ENCODE measurements around the gene EPB41L2.

DNA sequence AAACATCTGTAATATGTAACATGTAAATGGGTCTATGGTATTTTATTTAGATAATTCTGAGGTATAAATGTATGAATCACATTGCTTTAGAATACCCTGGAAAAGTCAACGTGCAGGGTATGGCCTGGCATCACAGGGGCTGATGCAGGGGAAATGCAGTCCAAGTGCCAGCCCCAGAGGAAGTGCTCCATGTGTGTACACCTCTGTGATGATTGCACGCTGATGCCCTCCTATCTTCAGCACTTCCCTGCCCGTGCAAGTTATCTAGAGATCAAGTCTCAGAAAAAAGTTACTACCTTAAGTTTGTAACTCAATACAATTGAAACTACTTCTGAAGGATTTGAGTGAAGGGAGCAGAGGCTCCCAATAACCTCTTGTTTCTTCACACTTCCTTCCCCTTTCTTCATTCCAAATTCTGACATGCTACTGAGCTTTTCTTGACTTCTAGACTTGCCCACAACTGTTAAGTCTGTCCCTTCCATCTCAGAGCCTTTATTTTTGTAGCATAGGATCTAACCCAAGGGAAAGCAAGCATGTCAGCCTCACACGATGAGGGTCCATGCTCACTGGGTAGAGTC, 233.6 kb downstream of the EPB41L2 start:
- TF ChIP-seq POLR2AphosphoS5 (IDR thresholded peaks at IDR 0.05; ENCODE audit: borderline replicate concordance, low read depth, low read length) (no peak), EZH2 (IDR thresholded peaks at IDR 0.05) (no peak)

All from SK-N-MC (cell line).